HG02571 (cell line): Measurements from ENCODE around the gene KBTBD4.
"Not testable (repeated sequence)": the region's sequence is repeated elsewhere in the genome, so short reads cannot be mapped to it uniquely, and the experiment has no call there.

ENCODE experiments used
- ATAC-seq: cut with Tn5 transposase; IDR thresholded peaks from one replicate; pipeline ENCODE4 v1.9.1; 2021; ENCODE audit warnings: mild to moderate bottlenecking, moderate library complexity; ENCODE audit not compliant: unreplicated experiment

The KBTBD4 gene

GRCh38 chr11:47562393-47562792 is 16.4 kb downstream of the KBTBD4 start:
- not testable (repeated sequence) for ATAC-seq

GRCh38 chr11:47560426-47560825 is 18.3 kb downstream of the KBTBD4 start:
- ATAC-seq = no peak

DNA sequence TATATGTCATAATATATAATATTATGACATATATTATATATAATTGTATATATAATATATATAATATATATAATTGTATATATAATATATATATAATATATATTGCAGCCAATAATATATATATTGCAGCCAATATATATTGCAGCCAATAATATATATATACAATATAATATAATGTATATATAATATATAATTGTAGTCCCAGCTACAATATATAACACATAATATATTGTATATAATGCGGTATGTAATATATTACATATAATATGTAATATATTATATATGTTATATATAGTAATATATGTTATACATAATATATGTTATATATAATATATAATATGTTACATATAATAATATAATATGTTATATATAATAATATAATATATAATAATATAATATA is 20.1 kb downstream of the KBTBD4 start:
- ATAC-seq = no peak

- not testable (repeated sequence) for ATAC-seq
Observed at GRCh38 chr11:47557004-47557403, 21.8 kb downstream of the KBTBD4 start.

GRCh38 chr11:47553406-47553743 is 25.4 kb downstream of the KBTBD4 start:
- peak; percentile 16 for ATAC-seq

- peak; percentile 88 for ATAC-seq
Observed at GRCh38 chr11:47552566-47553405, 26.0 kb downstream of the KBTBD4 start, which contains the start of gene CELF1. TSS of gene CELF1 (minus strand) at chr11:47553132. CDS start at chr11:47499523, 53,609 bp downstream.

GRCh38 chr11:47552056-47552565 is 26.7 kb downstream of the KBTBD4 start:
- ATAC-seq = peak; percentile 11

DNA sequence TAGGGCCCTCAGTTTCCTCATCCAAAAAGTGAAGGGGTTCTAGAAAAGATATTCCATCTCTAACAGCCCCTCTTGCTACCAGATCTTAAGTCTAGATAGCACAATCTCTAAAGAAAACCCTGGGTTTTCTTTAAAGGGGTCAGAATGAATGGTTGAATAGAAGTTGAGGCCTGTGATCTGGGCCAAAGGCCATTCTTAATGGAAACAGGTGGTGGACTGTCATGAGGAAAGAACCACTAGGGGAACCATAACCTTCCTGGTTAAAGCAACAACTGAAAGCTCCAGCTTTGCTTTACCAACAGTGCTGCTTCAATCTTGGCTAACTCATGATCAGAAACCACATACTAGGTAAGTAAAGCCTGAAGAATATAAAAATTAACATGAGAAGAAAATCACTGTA is 27.7 kb downstream of the KBTBD4 start:
- ATAC-seq = no peak

GRCh38 chr11:47550288-47551047 is 28.3 kb downstream of the KBTBD4 start:
- no peak for ATAC-seq

GRCh38 chr11:47546274-47546673 is 32.5 kb downstream of the KBTBD4 start:
- not testable (repeated sequence) for ATAC-seq

DNA sequence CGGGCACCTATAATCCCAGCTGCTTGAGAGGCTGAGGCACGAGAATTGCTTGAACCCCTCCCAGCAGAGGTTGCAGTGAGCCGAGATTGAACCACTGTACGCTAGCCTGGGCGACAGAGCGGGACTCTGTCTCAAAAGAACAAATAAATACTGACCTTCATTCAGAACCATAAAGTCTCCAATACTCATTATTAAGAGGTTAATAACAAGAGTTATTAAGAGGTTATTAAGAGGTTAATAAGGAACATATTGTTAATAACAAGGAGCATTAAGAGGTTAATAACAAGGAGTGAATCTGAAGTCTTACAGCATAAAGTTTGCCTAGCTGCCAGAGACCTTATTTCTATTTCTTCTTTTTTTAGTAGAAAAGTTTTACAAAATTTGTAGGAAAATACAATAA is 33.5 kb downstream of the KBTBD4 start:
- ATAC-seq = no peak

DNA sequence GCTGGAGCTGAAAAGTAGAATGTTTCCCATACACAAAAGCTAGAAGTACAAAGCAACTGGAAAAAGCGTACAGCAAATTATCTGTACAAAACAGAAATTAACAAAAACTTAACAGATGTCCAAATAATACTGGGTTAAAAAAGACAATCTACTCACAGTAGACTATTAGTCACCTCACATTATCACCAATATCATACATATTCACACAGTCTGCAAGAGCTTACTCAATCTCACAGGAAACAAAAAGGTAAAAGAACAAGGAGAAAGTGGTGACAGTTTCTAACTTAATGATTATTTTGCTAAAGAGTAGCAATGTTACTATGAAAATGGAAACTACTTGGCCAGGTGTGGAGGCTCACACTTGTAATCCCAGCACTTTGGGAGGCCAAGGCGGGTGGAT is 37.7 kb downstream of the KBTBD4 start:
- no peak for ATAC-seq

DNA sequence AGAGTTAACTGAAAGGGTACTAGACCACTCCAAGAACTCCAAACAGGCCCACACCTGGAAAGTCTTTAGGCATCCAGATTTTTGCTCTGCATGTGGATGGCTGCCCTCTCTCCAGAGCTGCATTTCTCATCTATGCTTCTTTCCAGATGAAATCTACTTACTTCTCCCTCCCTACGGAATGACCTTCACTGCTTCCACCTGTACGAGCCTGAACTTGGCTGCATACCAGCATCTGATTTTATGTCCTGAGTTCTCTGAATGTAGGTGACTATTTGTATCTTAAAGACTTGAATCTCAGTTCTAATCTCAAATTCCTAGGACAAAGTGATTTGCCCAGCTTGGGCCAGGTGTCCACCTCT is 39.1 kb downstream of the KBTBD4 start:
- ATAC-seq = no peak

- ATAC-seq = no peak
Observed at GRCh38 chr11:47538741-47539565, 39.8 kb downstream of the KBTBD4 start.

DNA sequence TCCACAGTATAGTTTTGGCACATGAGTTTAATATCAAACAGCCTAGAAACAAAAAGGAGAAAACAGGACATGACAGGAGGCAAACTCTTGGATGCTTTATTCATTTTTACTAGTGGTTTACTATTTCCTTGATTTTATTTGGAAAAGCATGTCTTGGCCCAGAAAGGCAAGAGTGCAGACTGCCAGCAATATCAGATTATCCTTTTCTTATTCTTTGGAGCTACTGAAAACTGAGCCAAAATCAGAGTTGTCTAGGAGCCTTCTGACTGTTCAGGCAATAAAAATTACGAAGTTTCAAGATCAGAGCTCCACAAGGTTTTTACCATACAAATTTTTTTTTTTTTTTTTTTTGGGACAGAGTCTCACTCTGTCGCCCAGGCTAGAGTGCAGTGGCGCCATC is 41.9 kb downstream of the KBTBD4 start:
- ATAC-seq = no peak

DNA sequence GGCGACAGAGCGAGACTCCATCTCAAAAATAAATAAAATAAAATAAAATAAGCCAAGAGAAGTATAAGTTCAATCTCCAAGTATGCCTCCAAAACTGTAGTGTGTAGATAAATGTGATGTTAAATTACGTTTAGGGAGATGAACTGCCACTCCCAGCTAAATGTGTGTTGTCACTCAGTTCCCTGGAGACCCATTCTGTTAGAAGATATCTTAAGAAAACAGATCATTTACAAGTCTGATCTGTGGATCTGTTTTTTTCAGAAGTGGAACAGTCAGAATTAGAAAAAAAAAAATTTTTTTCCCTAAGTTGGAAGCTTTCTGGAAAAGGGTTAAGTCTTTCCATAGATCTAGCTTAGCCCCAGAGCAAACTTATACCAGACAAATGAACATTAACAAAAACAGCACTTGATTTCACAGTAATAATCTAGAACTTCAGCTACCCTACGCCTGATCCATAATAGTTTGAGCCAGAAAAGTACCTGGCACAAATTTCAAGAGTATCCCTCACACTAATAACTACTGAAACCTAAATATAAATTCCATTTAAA is 44.0 kb downstream of the KBTBD4 start:
- ATAC-seq = no peak

GRCh38 chr11:47533690-47534151 is 45.0 kb downstream of the KBTBD4 start:
- no peak for ATAC-seq

DNA sequence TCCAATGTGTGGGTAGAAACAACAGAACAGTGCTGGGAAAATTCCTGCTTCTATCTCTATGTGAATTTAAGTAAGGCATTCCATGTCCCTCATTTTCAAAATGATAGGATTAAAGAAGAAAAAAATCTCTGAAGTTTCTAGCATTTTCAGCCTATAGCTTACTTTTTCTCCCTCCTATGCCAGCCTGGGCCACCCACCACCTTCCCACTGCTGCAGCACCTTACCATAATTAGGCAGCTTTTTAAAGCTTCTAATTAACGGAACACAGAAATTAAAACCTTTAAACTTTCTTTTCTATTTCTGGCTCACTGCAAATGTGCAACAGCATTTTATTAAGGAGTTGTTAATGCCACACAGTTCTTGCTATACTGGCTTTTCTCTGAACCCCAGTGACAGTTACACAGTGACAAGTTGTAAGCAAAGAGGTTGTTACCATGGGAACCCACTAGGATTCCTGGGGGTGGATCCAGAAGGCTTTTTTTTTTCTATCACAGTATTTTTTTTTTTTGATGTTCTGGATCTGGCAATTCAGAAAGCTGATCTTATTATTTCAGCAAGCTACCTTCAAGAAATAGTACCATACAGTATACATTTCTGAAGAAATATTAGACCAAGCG is 46.1 kb downstream of the KBTBD4 start:
- no peak for ATAC-seq

DNA sequence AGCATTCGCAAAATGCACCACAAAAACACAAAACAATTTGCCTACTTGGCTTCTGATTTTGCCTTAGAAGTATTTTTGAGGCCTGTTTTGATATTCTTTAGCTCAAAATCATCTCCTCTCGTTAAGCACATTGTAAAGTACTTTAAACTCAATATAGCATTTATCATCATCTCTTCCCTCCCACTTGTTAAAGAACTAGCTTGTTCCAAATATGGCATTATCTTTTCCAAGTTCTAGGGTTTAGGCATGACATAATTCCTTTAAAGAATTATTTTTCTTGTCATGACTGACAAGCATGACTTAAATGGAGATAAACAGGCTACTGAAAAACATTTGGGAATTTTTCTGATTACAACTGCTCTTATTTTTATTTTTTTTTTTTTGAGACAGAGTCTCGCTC is 47.1 kb downstream of the KBTBD4 start:
- no peak for ATAC-seq

- not testable (repeated sequence) for ATAC-seq
Observed at GRCh38 chr11:47530721-47531120, 48.0 kb downstream of the KBTBD4 start.
